ENCODE measurements around the gene ANTKMT.

- TF ChIP-seq POLR2AphosphoS5 (IDR thresholded peaks at IDR 0.05; ENCODE audit: low read depth, low read length) (no peak), TAF1 (IDR thresholded peaks at IDR 0.05; ENCODE audit: borderline replicate concordance, low read depth, low read length) (no peak), POLR2A (IDR thresholded peaks at IDR 0.05; ENCODE audit: low read depth, low read length) (no peak)
Measured at GRCh38 chr16:752007-752312, 31.0 kb downstream of the ANTKMT start.

All from GM12892 (cell line).